Fibroblast of skin of left quadriceps (primary cell): Measurements from ENCODE around the gene NR6A1.

Experiments
- DNase-seq, 2 experiments: peaks; one replicate each; pipeline ENCODE4 v3.0.0-alpha.2; 2013; ENCODE audit warnings: low read depth in 2 of 2

The NR6A1 gene

DNA sequence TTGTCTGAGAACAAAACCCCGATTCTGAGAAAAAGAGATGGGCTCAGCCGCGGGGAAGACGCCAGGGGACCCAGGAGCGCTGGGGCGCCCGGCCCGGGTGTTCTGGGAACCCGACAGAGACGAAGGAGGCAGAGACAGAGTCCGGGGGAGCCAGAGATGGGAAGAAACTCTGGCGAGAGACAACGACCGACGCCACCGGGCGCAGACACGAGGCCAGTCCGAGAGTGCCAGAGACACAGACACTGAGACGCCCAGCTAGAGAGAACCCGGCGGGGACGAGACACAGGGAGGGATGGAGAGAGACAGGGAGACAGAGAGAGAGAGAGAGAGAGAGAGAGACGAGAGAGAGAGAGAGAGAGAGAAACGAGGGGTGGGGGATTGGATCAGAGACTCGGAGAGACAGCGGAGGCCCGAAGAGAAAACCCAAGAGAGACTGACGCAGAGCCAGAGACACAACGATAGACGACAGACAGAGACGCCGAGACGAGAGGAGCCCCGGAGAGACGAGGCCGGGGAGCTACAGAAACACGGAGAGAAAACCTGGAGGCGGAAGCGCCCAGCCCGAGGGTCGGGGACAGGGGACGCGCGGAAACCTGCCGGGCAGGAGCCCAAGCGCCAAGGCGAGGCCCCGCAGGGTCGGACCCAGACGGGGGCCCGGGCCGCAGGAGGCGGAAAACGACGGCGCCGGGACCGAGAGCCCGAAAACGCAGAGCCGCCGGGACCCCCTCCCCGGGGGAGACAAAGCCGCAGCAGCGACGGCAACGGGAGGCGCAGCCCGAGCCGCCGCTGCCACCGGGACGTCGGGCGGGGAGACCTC lies 267.2 kb downstream of the NR6A1 start:
- no peak for DNase-seq

DNA sequence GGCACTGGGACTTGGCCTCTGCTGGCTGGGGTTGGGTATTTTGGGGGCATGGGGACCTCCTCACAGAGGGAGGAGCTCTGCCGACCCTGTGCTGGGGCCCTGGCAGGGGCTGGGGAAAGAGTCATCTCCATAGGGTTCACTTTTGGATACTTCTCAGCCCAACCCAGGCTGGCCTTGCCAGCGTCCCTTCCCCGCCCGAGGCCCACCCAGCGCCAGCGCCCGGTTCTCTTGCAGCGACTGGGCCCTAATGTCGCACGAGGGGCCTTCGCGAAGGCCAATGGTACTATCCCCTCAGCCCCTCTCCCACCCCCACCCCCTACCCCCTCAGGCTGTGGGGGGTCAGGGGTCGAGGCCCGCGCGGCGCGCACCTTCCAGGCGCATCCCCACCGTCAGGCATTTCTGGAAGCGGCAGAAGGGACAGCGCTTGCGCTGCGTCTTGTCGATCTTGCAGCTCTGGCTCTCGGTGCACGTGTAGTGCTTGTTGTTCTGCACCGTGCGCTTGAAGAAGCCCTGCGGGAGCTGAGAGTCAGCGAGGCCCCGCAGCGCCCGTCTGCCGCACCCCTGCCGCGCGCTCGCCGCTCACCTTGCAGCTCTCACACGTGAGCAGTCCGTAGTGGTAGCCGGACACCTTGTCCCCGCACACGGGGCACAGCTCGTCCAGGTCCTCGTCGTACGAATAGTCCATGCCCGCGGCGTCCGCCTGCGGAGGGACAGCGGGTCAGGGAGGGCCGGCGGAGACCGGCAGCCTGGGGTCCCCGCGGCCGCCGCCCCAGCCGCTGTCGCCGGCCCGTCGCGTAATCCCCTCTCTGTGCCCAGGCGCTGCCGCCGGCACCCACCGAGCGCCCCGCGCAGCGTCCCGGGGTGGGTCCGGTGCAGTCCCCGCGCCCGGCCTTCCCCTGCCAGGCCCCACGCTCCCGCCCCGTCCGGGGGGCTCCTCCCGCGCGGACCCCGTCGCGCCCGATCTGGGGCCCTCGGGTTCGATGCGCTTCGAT lies 268.1 kb downstream of the NR6A1 start:
- no peak for DNase-seq

DNA sequence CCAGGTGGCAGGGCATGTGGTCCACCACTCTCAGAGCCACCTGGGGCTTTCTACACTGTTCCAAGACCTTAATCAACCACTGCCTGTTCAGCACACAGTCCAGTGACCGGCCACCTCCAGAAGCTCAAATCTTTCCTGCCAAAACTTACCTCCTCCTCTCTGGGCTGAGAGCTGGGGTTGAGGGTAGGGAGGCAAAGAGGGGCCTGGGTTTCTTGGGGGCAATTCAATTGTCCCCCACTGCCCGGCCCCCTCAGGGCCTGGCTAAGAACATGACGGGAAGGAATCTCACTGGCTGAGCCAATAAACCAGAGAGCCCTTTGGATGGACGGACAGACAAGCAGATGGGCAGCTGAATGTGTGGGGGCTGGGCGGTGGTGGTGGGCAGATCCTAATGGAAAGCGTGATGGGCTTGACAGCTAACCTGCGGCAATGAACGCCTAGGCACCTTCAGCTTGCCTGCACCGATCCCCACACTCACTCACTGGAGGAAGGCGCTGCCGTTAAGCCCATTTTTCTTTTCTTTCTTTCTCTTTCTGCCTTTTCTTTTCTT lies 269.3 kb downstream of the NR6A1 start:
- no peak for DNase-seq

DNA sequence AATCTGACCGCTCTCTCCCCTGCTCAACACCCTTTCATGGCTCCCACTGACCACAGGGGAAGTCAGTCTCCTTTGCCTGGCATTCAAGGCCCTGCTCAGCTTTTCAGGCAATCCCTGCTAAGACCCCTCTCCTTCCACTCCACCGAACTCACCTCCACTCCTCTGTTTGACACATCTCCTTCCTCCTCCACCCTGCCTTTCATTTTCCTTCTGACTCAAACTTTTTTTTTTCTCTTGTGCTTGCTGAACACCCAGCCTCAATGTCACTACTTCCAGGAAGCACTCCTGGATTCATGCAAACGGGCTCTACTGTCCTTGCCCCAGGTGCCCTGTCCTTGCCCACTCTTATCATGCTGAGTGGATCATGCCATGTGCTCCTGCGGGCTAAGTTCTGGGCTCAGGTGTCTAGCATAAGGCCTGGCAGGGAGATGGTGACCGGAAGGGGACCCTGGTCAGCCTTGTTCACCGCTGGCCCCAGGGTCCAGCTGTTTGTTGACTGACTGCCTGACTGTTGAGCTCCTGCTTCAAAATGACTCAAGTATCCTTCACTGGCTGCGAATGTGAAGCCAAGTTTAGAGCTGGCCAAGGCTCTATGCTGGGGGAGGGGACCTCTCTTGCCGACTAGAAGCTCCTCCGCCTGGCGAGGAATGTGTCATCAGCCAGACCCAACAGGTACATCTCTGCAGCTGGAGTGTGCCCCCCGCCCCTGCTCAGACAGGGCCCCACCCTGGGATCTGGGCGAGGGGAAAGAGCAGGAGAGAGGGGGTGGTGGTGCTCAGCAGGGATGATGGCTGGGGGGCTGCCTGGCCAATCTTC lies 270.1 kb downstream of the NR6A1 start:
- DNase-seq = no peak

DNA sequence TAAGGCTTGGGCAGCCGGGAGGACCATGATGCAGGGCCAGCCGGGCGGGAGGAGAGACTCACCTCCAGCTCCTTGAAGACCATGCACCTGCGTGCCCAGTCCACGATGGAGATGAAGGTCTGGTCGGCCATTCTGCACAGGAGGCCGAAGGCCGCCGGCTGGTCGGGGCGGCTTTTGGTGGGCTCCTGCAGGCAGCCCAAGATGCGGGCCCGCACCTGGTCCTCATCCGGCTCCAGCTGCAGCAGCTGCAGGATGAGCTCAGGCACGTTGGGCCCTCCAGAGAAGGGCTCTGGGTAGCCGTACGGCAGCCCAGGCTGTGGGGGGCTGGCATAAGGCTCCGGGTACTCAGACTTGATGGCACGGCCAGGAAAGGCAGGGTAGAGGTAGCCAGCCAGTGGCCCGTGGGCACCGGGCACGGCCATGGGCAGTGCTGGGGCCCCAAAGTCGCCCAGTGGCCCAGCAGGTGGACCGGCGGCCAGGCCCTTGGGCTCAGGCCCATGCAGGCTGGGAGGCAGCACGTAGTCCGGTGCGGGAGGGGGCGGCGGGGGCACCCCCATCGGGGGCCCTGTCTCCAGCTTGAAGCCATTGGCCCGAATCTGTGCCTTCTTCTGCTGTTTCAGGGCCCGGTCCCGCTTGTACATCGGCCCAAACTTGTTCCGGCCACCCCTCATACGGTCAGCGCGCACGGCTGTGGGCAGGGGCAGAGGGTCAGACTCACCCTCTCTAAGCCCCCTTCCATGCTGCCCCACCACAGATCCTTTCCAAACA lies 270.9 kb downstream of the NR6A1 start:
- no peak for DNase-seq

DNA sequence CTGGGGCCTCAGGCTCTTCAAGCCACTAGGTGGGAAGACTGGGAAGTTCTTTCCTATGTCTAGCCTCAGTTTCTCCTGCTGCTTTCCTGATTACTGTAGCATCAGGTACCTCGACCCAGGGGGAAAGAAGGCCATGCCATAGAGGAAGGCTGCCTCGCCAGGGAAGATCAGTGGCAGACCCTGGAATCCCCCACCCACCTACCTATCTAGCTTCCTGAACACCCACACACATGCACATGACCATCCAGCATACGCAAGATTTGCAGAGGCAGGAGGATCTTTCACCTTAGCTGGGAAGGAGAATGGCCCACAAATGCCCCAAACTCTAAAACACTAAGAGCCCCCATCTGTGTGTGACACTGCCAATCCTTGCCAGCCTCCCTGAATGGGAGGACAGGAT lies 271.9 kb downstream of the NR6A1 start:
- no peak for DNase-seq

DNA sequence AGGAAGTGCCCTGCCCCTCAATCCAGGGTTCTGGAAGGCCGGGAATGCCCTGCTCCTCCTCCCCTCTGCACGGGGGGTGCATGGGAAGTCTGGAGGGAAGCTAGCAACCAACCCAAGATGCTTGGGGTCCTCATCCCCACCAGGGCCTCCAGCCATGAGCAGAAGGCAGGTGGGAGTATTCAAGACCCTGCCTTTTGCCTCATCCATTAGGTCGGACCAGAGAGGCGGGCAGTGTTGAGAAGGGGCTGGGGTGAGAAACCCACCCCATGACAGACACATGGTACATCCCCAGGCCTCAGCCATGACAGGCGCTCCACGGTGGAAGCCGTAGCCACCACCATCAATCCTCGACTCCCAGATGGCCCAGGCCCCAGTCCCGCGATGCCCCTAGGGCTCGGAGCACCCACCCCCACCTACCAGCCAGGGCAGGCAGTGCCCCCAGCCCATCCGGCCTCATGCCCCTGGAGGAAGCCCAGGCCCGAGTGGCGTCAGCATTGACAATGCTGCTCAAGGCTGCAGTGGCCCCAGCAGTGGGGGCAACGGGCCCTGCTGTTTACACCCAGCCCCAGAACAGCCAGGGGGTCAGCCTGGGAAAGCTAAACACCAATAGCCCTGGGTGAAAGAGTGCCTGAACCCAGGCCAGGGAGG lies 272.5 kb downstream of the NR6A1 start:
- DNase-seq = no peak

DNA sequence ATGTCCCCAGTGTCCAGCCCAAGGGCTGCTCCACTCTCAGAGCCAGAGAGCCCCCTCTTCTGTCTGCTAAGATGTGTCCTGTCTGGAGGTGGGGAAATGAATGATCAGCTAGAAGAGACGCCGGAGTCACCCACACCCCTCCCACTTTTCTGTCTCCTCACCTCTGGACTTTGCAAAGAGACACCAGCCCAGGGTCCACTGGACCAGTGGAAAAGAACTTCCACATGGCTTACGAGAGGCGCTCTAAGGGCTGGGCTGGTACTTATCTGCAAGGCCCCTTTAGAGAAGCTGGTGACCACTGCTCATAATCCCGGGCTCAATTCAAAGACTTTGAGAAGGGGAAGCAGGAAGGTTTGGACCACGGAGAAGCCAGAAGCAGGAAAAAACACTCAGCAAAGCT lies 273.1 kb downstream of the NR6A1 start:
- DNase-seq = no peak

DNA sequence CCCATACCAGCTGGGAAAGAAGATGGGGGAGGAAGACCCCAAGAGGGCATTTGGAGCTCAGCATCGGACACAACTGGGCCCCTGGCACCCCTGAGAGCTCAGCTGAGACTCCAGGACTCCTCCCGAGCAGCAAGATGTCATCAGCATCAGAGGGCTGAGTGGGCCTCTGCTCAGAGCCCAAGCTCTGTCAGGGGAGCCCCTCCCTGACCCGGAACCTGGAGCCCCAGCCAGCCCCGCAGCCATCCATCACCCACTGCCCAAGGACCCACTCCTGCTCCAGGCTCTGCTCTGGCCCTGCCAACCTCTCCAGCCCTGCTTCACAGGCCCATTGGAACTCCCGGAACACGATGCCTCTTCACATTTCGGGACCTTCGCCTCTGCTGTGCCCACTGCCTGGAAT lies 273.7 kb downstream of the NR6A1 start:
- no peak for DNase-seq

DNA sequence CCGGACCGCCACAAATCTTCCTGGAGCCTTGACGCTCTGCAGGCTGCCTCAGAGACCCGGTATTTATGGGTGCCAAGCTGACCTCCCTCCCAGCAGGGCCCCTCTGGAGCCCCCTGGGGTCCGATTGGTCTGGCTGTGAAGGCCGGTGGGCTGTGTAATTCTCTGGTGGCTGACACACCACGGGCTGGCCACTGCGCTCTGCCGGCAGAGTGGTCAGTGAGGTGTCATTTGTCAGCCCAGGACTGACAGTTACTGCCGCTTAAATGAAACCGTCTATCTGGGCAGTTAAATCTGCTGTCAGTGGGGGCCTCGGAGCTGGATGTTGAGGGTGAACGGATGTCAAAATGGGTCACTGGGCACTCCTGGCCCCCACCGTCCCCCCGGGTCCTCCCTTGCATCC lies 274.6 kb downstream of the NR6A1 start:
- no peak for DNase-seq

DNA sequence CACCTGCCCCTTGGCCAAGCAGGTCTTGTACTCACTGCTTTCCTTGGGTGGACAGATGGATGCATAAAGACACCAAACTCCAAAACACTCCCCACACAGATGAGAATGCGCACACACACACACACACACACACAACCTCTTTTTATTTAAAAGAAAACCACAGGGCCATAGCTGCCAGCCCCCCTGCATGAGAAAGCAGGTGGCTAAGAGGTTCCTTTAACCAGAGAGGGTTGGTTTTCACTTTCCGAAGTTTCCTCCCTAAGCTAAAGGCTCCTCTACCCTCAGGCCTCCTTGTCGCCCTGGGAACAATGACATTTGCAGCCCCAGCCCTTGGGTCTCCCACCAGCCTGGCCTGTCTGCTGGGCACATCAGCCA lies 275.0 kb downstream of the NR6A1 start:
- DNase-seq = no peak

DNA sequence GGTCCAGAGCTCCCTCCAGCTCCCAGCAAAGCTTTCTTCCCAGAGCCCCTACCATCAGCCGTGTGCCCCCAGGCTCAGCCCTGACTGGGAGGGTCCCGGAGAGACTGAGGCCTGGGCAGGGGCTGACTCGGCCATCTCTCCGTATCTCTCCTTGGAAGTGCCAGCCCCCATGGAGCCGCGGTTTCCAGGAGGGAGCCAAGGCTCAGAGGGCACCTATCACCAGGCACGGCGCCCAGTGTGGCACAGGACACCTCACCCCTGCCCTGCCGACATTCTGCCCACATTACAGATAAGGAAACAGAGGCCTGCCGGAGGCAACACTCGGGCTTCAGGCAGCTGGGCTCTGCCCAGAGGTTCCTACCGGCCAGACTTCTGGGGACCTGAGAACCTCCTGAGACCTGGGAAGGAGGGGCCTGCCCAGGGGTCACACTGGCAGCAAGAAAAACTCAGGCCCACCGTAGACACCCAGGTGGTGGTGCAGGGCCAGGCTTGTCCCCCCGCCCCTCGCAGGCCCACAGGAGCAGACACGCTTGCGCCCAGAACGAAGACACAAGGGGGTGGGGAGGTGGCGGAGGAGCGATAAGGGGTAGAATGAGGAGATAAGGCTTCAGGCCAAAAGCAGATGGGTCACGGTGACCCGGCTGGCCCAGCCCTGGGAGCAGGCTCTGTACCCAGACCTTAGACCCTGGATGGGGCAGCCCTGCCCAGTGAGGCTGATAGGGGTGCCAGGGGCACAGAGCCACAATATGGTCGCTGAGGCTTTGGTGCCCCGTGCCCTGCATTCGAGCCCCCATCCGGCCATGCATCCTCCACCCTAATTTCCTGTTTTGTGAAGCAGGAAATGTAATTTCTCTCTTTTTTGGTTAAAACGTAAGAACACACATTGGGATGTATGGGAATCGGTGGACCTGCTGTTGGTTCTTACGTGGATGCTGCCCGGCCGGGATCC lies 275.7 kb downstream of the NR6A1 start:
- no peak for DNase-seq

DNA sequence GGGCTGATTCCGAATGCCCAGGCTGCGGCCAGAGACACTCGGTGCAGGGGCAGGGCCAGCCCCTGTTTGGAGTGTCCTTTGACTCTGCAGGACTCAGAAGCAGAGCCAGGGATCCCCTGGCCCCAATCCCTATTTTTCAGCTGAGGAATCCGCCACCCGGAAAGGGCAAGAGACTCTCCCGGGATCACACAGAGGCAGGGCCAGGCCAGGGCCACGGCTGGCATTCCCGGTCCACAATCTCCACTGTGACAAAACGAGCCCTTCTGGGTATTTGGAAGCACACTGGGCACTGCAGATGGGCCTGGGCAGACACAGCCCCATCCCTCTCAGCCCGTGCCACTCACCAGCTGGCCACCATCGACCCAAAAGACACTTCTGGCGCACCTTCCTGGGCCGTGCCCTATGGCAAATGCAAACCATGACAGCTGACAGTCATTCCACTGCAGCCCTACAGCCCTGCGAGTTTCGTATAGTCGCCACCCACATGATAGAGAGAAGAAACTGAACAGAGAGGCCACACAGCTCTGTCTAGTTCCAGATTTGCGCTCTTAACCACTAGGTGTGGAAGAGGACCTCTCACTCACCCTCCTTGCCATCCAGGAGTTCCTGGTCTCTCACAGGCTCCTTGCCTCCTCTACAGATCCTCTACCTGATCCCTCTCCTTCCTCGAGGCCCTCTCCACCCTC lies 277.2 kb downstream of the NR6A1 start:
- no peak for DNase-seq

DNA sequence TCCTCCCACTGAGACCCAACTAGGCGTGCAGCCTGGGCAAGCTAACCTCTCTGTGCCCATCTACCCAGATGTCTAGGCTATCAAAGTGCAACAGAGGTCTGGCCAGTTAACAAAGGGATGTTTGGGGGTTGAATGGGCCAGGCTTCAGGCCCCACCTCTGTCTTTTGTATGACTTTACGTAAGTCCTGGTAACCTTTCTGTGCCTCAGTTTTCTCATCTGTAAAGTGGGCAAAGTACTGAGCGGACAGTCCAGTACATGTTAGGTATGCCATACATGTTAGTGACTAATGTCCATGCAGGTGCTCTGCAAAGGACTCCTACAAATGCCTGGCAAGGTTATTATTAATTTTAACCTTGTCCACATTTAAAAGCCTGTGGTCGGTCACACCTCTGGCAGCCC lies 277.9 kb downstream of the NR6A1 start:
- no peak for DNase-seq

DNA sequence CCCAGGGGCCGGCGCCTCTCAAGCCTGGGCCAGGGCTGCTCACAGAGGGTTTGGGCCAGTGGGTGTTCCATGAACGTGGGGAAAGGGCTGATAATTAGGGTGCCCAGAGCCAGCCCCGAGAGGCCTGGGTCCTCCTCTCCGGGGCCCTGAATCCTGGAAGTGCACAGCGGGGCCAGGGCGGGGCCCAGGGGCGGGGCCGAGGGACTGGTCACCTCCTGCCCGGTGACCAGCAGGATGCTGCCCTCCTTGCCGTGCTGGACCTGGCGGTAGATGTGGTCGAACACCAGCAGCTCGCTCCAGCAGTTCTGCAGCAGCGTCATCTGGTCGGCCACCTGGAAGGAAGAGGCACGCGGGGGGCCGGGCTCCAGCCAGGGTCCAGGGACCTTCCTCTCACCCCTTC lies 278.3 kb downstream of the NR6A1 start:
- no peak for DNase-seq

DNA sequence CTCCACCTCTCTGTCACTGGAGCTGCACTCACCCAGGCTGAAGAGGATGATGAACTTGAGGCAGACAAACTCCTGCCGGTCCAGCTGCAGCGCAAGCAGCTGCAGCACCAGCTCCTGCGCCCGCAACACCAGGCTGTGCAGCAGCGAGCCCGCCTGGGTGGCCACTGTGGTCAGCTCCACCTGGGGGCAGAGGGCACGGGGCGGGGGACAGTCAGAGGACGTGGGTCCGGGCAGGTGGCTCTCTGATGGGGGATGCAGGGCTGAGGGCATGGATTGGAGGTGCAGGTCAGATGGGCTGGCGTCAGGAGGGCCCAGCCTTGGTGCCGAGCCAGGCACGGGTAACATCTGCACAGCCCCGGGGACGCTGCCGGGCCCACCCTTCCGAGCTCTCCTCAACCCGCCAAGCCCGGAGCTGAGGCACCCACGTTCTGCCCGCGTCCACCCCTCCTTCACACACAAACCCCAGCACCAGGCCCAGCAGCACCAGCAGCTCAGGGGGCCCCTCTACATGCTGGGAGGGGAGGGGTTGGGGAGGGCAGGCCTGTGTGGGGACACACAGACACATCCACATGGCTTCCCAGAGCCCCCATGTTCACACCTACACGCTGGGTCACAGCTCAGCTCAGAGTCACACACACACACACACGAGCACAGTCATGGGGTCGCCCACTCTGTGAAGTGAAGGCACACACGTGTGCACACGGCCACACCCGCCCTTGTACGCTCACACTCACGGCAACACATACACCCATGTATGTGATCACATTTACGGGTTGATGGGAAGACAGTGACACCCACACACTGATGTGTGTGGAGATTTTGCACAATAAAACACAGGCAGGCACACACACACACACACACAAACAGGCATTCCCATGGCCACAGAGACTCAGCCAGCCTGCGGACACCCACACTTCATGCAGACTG lies 279.8 kb downstream of the NR6A1 start:
- DNase-seq = no peak

DNA sequence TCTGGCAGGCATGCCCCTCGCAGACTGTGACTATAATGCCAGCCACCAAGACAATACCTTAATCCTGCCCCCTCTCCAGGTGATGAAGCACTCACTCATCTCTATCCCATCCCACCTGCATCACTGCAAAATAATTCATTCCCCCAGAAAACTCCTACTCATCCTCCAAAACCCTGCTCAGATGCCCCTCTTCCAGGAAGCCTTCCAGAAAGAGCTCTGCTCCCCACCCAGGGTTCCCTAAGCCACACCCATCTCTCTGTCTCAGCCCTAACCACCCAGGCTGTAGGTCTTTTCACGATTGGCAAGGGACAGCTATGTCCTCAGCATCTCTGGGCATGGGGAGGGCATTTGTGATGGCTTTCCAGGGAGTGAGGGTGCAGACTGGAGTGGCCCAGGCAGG lies 281.1 kb downstream of the NR6A1 start:
- no peak for DNase-seq

DNA sequence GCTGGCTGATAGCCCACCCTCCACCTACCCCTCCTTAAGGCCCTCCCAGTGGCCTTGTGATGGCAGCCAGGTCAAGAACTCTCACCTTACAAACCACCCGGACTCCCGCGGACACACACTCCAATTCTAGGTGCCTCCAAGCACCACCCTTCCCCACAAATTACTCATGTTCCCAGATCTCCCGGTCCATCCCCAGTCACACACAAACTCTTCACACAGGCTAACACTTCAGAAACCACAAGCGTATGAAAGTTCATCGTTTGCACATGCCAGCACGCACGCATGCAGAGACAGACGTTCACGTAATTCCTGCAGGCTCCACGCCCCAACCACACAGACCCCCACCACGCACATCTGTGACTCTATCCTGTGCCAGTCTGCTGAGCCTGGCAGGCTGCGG lies 281.9 kb downstream of the NR6A1 start:
- DNase-seq = peak; percentile 16 to 18
